Measurements from ENCODE around the gene TOMM40L.

GRCh38 chr1:161218301-161219077, 7.4 kb upstream of the TOMM40L start:
- no peak for TF ChIP-seq CTCF (IDR thresholded peaks at IDR 0.05)
- no peak for TF ChIP-seq POLR2A (IDR thresholded peaks at IDR 0.05)

Measured in thyroid gland (tissue), 4 donors.